A673 (cell line): Measurements from ENCODE around the gene UBE3C. TPM values are rescaled to one million over a fixed set of nuclear protein-coding genes. Genes with fewer than 3 reads are reported as not detected.
A peak's percentile ranks its signal among the peaks of the same experiment; 100 is the strongest.

Experiments
- Bru-seq: library from RNA; stranded (reverse); fragments of 400-500 nt; gene quantifications from one replicate; lab custom pipeline; 2021; lab: Mats Ljungman, UMichigan
- BruChase-seq, 2 experiments: library from RNA; stranded (reverse); fragments of 400-500 nt; gene quantifications; one replicate each; lab custom pipeline; 2021; lab: Mats Ljungman, UMichigan
- BruUV-seq: library from RNA; stranded (reverse); fragments of 400-500 nt; replicated peaks from 2 replicates; lab custom pipeline; 2021; lab: Mats Ljungman, UMichigan
- CTCF ChIA-PET: fragments of 300-600 bp; sonication (Branson Sonifier 250); formaldehyde crosslinking; loops from one replicate; lab custom pipeline; 2022; ENCODE audit warnings: antibody characterized with exemption; lab: Charles Lee
- POLR2A ChIA-PET: fragments of 300-600 bp; sonication (Branson Sonifier 250); formaldehyde crosslinking; loops from one replicate; lab custom pipeline; 2022; ENCODE audit warnings: antibody characterized with exemption; ENCODE audit not compliant: low non-redundant PET; lab: Charles Lee
- DNase-seq: peaks from one replicate; pipeline ENCODE4 v3.0.0-alpha.2; 2015; ENCODE audit warnings: low spot score
- H3K27ac ChIP-seq: fragments of 200-600 bp; sonication (generic); 2 replicates; pipeline ENCODE4 v1.5.1; 2016; ENCODE audit warnings: mixed run types, low read depth, mild to moderate bottlenecking, mixed read lengths, antibody characterized with exemption, low read length; ENCODE audit not compliant: poor library complexity, severe bottlenecking
- H3K27me3 ChIP-seq: fragments of 200-600 bp; sonication (generic); replicated peaks from 2 replicates; pipeline ENCODE4 v1.6.1; 2017; ENCODE audit warnings: mixed run types, low read depth, mild to moderate bottlenecking, mixed read lengths, antibody characterized with exemption, low read length; ENCODE audit not compliant: insufficient read depth, poor library complexity
- H3K36me3 ChIP-seq: fragments of 200-600 bp; sonication (generic); 2 replicates; pipeline ENCODE4 v1.6.1; 2016; ENCODE audit warnings: mixed run types, mild to moderate bottlenecking, mixed read lengths, antibody characterized with exemption, low read length; ENCODE audit not compliant: insufficient read depth, poor library complexity, severe bottlenecking
- H3K4me1 ChIP-seq: fragments of 200-600 bp; sonication (generic); 2 replicates; pipeline ENCODE4 v1.6.1; 2017; ENCODE audit warnings: mixed run types, mild to moderate bottlenecking, mixed read lengths, antibody characterized with exemption, low read length; ENCODE audit not compliant: insufficient read depth, poor library complexity, severe bottlenecking
- H3K4me3 ChIP-seq: fragments of 200-600 bp; sonication (generic); 2 replicates; pipeline ENCODE4 v1.5.1; 2016; ENCODE audit warnings: low read depth, mixed run types, mild to moderate bottlenecking, mixed read lengths, low read length; ENCODE audit not compliant: poor library complexity, severe bottlenecking
- H3K9me3 ChIP-seq: fragments of 200-600 bp; sonication (generic); 2 replicates; pipeline ENCODE4 v1.6.1; 2016; ENCODE audit warnings: mixed run types, low read depth, mild to moderate bottlenecking, mixed read lengths, antibody characterized with exemption, low read length; ENCODE audit not compliant: poor library complexity, severe bottlenecking
- EZH2 ChIP-seq: fragments of 200-600 bp; sonication (generic); IDR thresholded peaks from 2 replicates; pipeline ENCODE4 v1.6.1; 2017; ENCODE audit warnings: borderline replicate concordance, low read depth, mild to moderate bottlenecking, mixed read lengths, antibody characterized with exemption, low read length; ENCODE audit not compliant: poor library complexity, severe bottlenecking
- intact Hi-C: fragments of 100-400 bp; cut with micrococcal nuclease; formaldehyde crosslinking; loops from one replicate; pipeline ENCODE4 v1.10.0; 2022; ENCODE audit not compliant: unreplicated experiment
- long read RNA-seq: library from polyadenylated mRNA; stranded (forward); transcript quantifications from one replicate; pipeline ENCODE4 v2.0.0, GENCODE V29; 2022
- total RNA-seq: library from RNA; stranded (reverse); gene quantifications from 2 replicates; pipeline ENCODE4 v1.2.3, GENCODE V29; 2021
- TF ChIP-seq, protein P1 (sequence below): fragments of 300-800, 200-600 bp; sonication (generic); conservative IDR thresholded peaks from 2 replicates; pipeline ENCODE4 v1.5.1; 2017; ENCODE audit warnings: low read depth, mild to moderate bottlenecking, antibody characterized with exemption, low read length, moderate library complexity, mixed read lengths

The UBE3C gene
- total RNA-seq (66.4 and 77.9 TPM in 2 replicates), Bru-seq, nascent RNA (percentile 93 among the genes with signal in this experiment), BruChase-seq, experiment 1, labeled RNA remaining after a 2-hour chase (percentile 91 among the genes with signal in this experiment), BruChase-seq, experiment 2, labeled RNA remaining after a 6-hour chase (percentile 91 among the genes with signal in this experiment)
- long read RNA-seq, full-length matches to known transcripts = 43 of 88 reads
- long read RNA-seq, partial matches to known transcripts = 22 of 88 reads
- long read RNA-seq, other reads (novel, unspliced or antisense) = 23 of 88 reads

DNA sequence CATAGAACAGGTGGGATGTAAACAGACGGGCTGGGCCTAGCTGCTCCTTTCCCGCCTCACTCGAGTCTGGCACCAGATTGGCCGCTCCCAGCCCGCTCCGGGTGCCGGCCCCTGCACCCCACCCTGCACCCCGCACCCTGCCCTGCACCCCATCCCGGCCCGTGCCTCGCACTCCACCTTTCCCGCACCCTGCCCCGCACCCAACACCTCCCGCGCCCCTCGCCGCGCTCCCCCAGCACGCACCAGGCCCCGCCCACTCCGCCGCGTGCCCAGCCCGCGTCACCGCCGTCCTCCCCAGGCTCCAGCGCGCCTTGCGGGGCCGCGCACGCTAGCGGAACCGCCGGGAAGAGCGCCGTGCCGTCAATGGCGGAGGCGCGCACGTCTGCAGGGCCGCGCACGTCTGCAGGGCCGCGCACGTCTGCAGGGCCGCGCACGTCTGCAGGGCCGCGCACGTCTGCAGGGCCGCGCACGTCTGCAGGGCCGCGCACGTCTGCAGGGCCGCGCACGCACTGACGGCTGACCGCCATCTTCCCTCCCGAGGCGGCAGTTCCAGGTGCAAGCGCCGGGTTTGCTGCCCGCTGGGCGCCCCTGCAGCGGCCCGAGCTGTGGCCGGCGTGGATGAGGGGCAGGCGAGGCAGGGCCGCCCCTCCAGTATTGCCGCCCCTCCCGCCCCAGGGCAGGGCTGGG lies at the start of gene UBE3C:
UBE3C (plus strand) TSS at position 503 of the 687 bp plus-strand sequence. CDS start 347 bp downstream, outside the sequence.
- Histone ChIP-seq H3K27ac (peak within 1 kb of the TSS; percentile 96), H3K36me3 (peaks cover 10% of the 10 kb centered on the region), H3K4me3 (peak within 1 kb of the TSS; percentile 71), H3K27me3 (no peaks in the 10 kb centered on the region), H3K4me1 (peaks cover 14% of the 10 kb centered on the region), H3K9me3 (no peaks in the 10 kb centered on the region)
- TF ChIP-seq, protein P1, sequence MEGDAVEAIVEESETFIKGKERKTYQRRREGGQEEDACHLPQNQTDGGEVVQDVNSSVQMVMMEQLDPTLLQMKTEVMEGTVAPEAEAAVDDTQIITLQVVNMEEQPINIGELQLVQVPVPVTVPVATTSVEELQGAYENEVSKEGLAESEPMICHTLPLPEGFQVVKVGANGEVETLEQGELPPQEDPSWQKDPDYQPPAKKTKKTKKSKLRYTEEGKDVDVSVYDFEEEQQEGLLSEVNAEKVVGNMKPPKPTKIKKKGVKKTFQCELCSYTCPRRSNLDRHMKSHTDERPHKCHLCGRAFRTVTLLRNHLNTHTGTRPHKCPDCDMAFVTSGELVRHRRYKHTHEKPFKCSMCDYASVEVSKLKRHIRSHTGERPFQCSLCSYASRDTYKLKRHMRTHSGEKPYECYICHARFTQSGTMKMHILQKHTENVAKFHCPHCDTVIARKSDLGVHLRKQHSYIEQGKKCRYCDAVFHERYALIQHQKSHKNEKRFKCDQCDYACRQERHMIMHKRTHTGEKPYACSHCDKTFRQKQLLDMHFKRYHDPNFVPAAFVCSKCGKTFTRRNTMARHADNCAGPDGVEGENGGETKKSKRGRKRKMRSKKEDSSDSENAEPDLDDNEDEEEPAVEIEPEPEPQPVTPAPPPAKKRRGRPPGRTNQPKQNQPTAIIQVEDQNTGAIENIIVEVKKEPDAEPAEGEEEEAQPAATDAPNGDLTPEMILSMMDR = no peak
- no peak for TF ChIP-seq EZH2
- ChIA-PET CTCF (no interaction called here), POLR2A (interaction anchor here (0.6 kb wide), 1 partner anchor 17 kb away, joined by 5 read pairs; no protein-coding TSS in a partner anchor)
- intact Hi-C loops = no loop called here
- no TSS peak for BruUV-seq
- peak; percentile 93 for DNase-seq

DNA sequence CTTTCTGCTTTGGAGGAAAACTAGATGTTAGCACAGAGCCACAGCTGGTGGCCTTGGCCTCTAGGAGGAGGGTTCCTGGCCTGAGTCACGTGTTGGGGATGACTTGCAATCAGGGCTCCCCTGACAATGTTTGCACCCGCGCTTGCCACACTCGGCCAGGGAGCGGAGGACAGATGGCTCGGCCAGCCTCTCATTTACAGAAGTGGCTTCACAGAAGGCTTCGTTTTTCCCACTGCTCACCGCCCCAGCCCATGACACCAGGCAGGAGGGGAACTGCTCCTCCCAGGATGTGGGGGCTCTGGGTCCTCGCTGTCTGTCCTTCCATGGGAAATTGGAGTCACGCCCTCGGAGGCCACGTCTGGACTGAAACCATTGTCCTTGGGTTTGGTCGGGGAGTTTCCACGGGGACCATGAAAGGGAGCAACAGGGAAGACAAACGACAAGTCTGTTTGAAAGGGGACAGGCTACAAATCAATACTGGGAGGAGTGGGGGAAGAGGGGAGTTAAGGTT lies 49.6 kb upstream of the UBE3C start:
- Histone ChIP-seq H3K27me3 (peaks cover 57% of the 10 kb centered on the region), H3K4me1 (no peaks in the 10 kb centered on the region), H3K36me3 (no peaks in the 10 kb centered on the region), H3K27ac (no peak overlapping the region), H3K4me3 (no peak overlapping the region), H3K9me3 (no peaks in the 10 kb centered on the region)
- CTCF ChIA-PET = no interaction called here
- POLR2A ChIA-PET = no interaction called here
- intact Hi-C loops = no loop called here
- no TSS peak for BruUV-seq
- TF ChIP-seq, protein P1 = no peak
- TF ChIP-seq EZH2 = no peak
- no peak for DNase-seq

DNA sequence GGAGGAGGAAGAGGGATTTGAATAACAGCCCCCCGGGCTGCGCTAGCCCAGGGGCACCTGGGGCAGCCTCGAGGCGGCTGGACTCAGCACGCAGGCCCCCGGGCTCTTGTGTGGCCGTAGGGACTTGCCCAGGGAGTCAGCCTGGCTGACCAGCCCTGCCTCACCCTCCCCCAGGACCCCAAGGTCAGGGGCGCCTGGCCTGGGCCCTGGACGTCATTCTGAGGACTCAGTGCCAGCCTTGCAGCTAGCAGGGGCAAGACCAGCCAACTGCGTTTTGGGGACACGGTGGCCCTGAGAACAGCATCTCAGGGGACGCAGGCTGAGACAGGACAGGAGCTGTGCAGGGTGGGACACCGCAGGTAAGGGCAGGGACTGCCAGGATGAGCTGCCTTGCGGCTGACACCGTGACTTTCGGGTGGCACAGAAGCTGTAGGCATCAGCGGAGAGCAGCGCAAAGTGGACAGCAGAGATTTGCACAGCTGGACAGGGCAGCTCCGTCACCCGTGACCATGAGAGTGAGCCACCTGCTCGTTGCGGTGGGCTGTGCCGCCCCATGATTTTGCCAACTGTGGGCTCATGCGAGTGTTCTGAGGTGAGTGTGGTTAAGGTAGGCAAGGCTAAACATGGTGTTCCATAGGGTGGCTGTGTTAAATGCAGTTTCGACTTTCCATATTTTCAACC lies 48.1 kb upstream of the UBE3C start:
- H3K27ac ChIP-seq = no peak overlapping the region
- no peak overlapping the region for H3K4me3 ChIP-seq
- ChIA-PET POLR2A (no interaction called here), CTCF (no interaction called here)
- no peak for DNase-seq
- no TSS peak for BruUV-seq
- H3K36me3 ChIP-seq = no peaks in the 10 kb centered on the region
- TF ChIP-seq, protein P1 = no peak
- no peak for TF ChIP-seq EZH2
- H3K9me3 ChIP-seq = no peaks in the 10 kb centered on the region
- H3K27me3 ChIP-seq = peaks cover 62% of the 10 kb centered on the region
- intact Hi-C loops = no loop called here
- H3K4me1 ChIP-seq = no peaks in the 10 kb centered on the region
